UCSD-AML1 (cell line): ENCODE data around the gene ART3.

Source experiments
- DNase-seq: peaks from one replicate; lab custom pipeline; 2025; ENCODE audit not compliant: unreplicated experiment; lab: John Stamatoyannopoulos, UW

ART3 gene

DNA sequence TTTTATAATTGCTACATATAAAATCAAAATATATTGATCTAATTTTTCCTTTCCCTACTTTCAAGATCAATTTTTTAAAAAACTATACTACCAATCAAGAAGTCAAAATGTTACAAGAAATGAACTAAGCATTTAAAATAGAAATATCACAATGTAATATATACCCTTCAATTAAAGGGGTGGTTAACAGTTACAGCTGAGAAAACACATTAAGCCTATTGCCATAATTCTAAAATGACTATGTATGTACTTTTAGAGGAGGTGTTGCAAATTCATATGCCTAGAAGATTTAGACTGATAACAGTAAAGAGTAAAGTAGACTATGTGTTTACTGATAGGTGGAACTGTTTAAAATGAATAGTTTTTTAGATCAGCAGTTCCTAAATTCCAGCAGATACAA is 70.0 kb downstream of the ART3 start:
- DNase-seq = no peak

DNA sequence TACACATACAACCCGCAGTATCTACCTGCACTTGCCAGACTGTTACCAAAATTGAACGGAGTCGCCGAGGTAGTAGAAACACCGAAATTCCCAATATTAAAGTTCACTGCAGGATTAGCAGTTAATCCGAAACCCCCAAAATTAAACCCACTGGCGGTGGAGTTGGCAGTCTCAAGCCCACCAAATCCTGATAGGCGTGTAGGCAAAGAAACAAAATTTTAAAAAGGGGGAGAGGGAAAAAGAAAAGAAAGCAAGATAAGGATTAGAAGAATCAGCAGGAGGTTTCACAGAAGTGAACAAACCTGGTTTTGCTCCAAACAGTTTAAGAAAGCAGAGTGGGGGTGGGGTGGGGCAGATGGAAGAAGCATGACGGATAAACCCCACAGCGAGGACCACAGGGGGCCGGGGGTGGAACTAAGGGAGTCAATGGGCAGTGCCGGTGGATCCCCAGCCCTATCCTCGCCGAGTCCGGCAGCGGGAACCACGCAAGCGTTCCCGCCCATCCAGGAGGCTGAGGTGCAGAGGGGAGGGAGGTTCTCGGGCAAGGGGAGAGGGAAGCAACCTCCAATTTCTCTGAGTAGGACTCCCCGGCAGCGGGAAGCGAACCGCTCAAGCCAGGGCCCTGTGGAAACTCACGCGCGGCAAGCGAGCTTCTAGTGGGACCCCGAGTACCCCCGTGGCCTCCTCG is 73.1 kb downstream of the ART3 start:
- DNase-seq = peak; percentile 78

DNA sequence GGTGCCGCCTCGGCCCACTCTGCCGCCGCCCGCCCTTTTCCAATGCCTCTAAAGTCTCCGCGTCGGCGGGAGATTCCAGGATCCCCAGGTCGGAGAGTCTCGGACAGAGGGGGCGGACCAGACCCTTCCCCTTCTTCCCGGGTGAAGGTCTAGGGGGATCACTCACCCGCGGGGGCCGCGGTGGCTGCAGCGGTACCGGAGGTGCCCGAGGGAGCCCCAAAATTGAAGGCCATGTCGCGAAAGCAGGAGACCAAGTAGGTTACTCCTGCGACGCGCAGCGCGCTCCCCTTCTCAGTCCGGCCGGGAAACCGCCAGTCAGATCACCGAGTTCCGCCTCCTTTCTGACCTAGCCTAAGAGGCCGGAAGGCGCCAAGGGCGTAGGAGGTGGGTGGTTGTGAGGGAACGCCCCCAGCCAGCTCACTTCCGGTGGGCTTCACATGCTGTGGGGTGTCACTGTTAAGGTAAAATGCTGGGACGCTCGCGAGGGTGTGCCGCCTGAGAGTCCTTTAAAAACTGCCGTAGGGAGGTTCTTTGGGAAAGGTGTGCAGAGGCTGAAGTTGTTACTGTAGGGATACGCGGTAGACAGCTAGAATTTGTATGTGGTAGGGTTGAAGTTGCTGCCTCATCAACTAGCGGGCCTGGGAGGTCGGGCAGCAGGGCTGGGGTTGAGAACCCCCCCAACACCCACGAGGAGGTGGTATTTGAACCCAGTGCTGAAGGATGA is 73.8 kb downstream of the ART3 start, which contains the start of gene NUP54:
TSS of gene NUP54 (minus strand) at position 256 of the 724 bp plus-strand sequence. CDS start at position 233, 23 bp downstream.
- peak; percentile 97 for DNase-seq

- no peak for DNase-seq
Observed at GRCh38 chr4:76153356-76153755, 78.8 kb downstream of the ART3 start.

GRCh38 chr4:76155979-76156378 is 81.5 kb downstream of the ART3 start:
- no peak for DNase-seq

DNA sequence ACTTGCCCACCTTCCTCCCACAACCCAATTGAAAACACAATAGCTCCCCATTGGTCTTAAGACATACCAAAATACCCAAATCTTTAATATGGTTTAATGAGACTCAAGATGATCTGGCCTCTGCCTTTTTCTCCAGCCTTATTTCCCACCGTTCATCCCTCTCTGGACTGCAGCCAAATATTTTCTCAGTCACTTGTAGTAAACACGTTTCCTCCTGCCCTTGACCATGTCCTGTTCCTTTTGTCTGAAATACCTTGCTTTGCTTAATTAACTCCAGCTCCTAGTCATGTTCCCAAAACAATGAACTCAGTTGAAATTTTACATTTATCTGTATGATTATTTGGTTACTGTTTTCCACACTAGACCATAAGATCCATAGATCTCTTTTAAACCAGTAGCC is 82.1 kb downstream of the ART3 start:
- DNase-seq = no peak

DNA sequence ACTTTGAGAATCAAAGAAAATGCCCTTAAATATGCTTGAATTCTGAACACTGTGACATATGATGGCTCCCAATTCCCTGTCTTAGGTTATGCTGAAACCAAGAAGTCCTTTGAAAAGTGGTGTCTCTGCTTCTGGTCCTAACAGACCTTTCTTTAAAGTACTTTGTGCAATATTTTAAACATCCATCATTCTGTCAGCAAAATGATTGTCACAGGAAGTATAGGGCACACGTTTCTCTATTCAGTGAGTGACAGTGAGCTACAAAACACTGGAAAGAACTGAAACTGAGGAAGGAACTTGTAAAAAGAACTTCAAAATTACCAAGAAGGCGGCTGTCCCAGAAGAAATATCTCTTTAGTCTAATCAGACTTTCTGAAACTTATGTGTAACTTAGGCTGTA is 85.8 kb downstream of the ART3 start:
- no peak for DNase-seq
